Cardiac septum (tissue), 1 donor: ENCODE measurements around the gene KCNK7. TPM values are rescaled to one million over a fixed set of nuclear protein-coding genes. Genes with fewer than 3 reads are reported as not detected.
A peak's percentile ranks its signal among the peaks of the same experiment; 100 is the strongest.

Experiments used
- DNase-seq: peaks from one replicate; pipeline ENCODE4 v3.0.0-alpha.2; 2020; ENCODE audit warnings: low spot score
- intact Hi-C: fragments of 100-400 bp; cut with DNase I; formaldehyde crosslinking; loops from one replicate; pipeline ENCODE4 v1.14.0; 2022
- total RNA-seq: library from RNA; stranded (reverse); fragmentation: NEBNext Ultra II Directional; extraction: Animal tissue kit (Norgen Biotek cat#: 25700); gene quantifications from one replicate; pipeline ENCODE4 v1.2.1, GENCODE V29; 2021
- donor health status: DM: no; HTN: no; CAD: no.

KCNK7 gene
- total RNA-seq, 1 donor from 2014 or later, result 1.5 TPM

DNA sequence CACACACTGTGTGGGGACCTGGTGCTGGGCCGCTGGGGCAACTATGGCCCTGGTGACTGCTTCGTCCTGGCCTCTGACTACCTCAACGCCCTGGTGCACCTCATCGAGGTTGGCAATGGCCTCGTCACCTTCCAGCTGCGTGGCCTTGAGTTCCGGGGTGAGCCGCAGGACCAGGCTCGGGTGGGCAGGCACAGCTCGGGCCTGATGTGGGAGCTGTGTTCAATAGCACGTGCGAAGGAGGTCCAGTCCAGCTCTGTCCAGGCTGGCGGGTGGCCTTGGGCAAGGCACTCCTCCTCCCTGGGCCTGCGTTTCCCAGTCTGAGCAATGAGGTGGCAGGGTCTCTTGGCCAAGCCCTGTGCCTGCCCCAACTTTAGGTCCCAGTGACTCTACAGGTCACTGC, 34.0 kb upstream of the KCNK7 start:
- intact Hi-C loops, result no loop called here
- no peak for DNase-seq

DNA sequence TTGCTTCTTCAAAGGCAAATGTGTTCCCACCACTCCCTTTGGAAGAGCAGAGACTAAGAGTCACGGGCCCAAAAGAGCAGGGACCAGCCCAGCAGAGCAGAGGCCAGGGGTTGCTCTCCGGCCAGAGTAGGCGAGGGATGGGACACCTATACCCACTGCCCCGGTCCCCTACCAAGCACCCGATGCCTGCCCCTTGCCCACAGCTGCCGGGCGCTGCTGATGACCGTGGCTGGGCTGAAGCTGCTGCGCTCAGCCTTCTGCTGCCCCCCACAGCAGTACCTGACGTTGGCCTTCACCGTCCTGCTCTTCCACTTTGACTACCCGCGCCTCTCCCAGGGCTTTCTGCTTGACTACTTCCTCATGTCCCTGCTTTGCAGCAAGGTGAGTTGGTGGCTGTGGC, 31.6 kb upstream of the KCNK7 start:
- no peak for DNase-seq
- intact Hi-C loops, result no loop called here

DNA sequence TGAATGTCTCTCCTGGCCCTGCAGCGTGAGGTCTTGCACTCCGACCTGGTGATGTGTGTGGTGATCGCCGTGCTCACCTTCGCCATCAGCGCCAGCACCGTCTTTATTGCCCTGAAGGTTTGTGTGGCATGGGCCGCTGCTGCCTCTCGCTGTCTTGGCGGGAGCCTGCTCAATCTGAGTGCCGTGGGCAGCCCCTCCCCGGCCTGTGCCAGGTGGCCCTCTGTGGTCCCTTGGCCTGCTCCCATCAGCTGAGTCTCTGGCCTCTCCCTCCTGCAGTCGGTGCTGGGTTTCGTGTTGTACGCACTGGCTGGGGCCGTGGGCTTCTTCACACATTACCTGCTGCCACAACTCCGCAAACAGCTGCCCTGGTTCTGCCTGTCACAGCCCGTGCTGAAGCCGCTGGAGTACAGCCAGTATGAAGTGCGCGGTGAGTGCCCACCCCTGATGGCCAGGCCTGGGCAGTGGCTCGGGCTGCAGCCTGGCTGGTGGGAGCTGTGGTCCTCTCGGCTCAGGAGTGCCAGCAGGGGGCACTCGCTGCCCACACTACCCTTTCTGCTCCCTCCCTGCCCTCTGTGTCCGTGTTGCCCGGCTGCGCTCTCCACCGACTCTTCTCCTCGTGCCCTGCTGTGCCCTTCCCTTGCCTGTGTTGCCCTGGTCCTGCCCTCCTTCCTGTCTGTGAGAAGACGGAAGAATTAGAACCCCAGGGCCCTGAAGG, 30.2 kb upstream of the KCNK7 start:
- DNase-seq, result no peak
- intact Hi-C loops, result no loop called here

DNA sequence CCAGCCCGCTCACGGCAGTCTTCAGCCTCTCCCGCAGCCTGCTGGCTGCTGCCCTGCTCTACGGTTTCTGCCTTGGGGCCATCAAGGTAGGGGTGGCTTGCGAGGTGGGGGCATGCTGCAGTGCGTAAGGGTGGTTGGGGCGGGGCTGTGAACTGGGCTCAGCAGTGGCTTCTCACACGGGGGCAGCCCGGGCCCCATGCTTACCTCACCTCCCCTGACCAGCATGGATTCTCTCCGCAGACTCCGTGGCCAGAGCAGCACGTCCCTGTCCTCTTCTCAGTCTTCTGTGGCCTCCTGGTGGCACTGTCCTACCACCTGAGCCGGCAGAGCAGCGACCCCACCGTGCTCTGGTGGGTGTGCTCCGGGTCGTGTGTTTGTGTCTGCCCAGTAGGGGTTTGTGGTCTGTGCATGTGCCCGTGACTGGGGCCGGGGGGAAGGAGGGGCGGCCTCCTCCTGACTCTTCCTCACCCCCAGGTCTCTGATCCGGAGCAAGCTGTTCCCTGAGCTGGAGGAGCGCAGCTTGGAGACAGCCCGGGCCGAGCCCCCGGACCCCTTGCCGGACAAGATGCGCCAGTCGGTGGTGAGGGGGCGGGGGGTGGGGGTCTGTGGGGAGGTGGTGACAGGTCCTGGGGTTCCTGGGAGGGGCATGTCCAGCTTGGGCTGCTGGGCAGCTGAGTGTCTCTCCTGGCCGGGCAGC, 29.5 kb upstream of the KCNK7 start:
- no peak for DNase-seq
- intact Hi-C loops, result loop anchor here (5.0 kb wide), 1 partner anchor 192 kb away; no protein-coding TSS in a partner anchor

DNA sequence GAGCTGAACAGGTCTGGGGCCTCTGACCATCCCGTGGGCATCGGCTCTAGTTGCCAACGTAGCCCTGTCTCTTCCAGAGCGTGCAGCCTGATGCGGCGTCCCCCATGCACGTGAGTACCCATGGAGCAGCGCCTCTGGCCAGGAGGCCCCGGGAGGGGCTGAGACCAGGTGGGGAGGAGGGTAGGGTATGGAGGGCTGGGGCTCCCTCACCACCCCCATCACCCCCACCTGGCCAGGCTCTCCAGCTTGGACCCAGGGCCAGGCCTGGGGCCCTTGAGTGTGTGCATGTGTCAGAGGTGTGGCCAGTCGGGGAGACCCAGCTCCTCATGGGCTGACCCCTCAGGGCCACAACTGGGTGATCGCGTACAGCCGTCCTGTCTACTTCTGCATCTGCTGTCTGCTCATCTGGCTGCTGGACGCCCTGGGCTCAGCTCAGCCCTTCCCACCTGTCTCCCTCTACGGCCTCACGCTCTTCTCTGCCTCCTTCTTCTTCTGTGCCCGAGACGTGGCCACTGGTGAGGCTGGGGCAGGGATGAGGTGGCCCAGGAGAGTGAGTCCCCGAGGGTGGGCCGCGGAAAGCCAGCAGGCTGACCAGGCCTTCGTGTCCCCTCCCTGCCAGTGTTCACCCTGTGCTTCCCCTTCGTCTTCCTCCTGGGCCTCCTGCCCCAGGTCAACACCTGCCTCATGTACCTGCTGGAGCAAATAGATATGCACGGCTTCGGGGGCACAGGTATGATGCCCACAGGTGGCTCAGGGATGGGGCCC, 28.4 kb upstream of the KCNK7 start:
- intact Hi-C loops, result loop anchor here (5.0 kb wide), 1 partner anchor 193 kb away; no protein-coding TSS in a partner anchor
- DNase-seq, result no peak

DNA sequence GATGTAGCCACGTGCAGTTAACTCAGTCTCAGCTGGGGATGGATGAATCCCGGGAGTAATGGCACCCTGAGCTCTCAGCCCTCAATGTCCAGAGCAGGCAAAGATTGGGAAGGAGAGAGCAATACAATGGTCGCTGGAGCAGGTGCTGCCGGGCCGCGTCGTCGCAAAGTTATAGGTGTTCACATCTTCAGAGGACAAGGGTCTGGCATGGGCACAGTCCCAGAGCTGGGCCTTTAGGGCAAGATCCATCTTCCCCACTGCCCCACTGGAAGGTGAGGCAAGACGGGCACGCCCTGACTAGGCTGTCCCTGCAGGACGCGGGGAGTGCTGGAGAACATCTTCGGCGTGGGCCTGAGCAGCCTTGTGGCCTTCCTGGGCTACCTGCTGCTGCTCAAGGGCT, 27.6 kb upstream of the KCNK7 start:
- intact Hi-C loops, result loop anchor here (5.0 kb wide), 1 partner anchor 194 kb away; no protein-coding TSS in a partner anchor
- DNase-seq, result no peak

DNA sequence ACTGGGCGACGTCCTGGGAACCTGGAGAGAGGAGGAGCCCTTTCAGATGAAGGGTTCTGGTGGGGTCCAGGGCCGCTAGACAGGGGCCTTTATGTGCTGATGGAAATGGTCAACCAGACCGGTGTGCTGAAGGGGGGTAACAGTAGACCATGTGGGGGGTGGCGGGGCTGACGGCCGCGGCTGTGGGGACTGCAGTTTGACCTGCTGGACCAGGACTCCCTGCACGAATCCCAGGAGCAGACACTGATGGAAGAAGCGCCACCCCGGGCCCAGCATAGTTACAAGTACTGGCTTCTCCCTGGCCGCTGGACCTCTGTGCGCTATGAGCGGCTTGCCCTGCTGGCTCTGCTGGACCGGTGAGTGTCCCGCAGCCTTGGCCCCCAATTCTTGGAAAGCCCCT, 26.4 kb upstream of the KCNK7 start:
- no peak for DNase-seq
- intact Hi-C loops, result loop anchor here (5.0 kb wide), 1 partner anchor 195 kb away; no protein-coding TSS in a partner anchor

DNA sequence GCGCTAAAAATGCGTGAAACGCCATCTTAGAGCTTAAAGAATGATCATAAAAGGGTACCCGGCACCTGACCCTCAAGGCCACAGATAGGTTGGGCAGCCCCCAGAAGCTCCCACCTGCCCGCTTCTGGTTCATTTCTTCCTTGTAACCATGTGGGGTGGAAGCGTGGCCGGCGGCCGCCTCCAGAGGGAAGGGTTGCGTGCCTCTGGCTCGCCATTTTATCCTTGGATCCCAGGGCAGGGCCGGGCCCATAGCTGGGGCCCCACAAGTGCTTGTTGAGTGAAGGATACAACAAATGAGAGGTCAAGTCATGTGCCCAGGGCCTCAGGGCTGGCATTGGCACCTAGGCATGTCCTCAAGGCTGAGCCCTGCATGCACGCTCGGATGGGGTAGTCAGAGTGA, 25.9 kb upstream of the KCNK7 start:
- DNase-seq, result no peak
- intact Hi-C loops, result loop anchor here (5.0 kb wide), 1 partner anchor 196 kb away; no protein-coding TSS in a partner anchor

DNA sequence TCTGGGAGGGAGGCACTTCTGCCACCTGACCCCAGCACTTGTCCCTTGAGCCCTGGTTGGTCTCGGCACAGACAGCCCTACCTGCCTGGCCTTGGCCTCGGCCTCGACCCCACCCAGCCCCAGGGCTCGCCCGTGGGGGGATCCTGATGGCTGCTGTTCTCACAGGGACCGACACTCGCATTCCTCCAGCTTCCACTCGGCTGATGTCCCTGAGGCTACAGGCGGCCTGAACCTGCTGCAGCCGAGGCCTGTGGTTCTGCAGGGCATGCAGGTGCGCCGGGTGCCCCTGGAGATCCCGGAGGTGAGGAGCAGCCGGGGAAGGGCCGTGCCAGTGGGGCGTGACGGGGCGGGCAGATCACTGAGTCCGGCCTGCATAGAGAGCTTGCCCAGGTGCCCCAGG, 25.1 kb upstream of the KCNK7 start:
- no peak for DNase-seq
- intact Hi-C loops, result loop anchor here (5.0 kb wide), 1 partner anchor 197 kb away; no protein-coding TSS in a partner anchor

DNA sequence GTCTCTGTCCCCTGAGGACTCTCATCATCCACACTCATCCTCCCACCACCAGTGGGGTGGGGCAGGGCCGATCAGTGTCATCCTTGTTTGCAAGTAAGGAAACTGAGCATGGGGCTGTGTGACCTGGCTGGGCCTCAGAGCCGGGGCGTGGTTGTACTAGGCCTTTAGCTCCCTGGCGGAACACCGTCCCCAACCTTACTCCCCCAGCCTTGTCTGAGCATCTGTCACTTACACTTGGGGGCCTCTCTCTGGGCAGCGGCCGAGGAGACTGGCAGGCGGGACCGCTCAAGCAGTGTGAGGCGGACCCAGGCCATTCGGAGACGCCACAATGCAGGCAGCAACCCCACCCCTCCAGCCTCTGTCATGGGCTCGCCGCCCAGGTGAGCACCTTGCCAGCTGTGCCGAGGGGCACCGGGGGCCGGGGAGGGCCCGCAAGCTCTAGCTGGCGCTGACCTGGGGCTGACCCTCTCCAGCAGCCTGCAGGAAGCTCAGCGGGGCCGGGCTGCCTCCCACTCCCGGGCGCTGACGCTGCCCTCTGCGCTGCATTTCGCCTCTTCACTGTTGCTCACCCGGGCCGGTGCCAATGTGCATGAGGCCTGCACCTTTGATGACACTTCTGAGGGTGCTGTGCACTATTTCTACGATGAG, 23.8 kb upstream of the KCNK7 start:
- no peak for DNase-seq
- intact Hi-C loops, result no loop called here

DNA sequence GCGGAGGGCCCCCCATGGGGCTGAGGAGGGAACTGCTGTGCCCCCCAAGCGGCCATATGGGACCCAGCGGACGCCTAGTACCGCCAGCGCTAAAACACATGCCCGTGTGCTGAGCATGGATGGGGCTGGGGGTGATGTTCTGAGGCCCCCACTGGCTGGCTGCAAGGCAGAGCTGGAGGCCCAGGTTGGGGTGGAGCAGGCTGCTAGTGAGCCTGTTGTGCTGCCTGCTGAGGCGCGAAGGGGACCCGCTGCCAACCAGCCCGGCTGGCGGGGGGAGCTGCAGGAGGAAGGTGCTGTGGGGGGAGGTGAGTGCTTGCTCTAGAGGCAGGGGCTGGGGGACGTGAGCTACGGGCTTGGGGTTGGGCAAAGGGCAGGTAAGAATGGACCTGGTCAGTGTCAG, 23.2 kb upstream of the KCNK7 start:
- DNase-seq, result no peak
- intact Hi-C loops, result no loop called here

DNA sequence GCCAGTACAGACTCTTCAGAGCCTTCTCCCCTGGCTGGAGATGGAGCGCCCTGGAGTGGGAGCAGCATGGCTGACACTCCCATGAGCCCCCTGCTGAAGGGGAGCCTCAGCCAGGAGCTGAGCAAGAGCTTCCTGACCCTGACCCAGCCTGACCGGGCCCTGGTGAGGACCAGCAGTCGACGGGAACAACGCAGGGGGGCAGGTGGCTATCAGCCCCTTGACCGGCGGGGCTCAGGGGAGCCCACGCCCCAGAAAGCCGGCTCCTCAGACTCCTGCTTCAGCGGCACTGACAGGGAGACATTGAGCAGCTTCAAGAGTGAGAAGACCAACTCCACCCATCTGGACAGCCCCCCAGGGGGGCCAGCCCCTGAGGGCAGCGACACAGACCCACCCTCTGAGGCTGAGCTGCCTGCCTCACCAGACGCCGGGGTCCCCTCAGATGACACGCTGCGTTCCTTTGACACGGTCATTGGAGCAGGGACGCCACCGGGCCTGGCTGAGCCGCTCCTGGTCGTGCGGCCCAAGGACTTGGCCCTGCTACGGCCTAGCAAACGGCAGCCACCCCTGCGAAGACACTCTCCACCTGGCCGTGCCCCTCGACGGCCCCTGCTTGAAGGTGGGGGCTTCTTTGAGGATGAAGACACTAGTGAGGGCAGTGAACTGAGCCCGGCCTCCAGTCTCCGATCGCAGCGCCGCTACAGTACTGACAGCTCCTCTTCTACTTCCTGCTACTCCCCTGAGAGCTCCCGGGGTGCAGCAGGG, 22.6 kb upstream of the KCNK7 start:
- no peak for DNase-seq

DNA sequence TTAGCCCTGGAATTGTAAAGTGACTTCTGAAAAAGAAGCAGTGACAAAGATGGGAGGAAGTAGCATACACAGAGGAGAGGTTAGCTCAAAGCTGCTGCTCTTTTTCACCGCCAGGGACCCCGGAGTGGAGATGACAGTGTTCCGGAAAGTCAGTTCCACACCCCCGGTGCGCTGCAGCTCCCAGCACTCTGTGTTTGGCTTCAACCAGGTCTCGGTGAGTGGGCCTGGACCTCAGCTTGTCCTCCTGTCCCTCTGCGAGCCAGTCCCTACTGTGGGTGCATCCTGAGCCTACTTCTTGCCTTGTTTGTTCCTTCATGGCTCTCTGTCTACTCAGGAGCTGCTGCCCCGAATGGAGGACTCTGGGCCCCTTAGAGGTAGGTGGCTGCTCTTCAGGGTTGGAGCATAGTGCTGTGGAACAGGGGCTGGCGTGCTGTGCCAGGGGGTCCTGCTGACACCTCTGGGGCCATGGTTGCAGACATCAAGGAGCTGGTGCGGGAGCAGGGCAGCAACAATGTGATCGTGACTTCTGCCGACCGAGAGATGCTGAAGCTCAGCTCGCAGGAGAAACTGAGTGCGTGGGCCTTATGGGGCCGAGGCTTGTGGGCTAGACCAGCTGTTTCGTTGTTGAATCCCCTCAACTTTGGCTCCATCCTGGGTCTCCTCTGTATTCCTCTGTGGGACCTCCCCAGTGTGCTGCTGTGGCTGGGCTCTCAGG, 21.7 kb upstream of the KCNK7 start:
- no peak for DNase-seq
- intact Hi-C loops, result no loop called here

More for the DNA sequence above, 22.6 kb upstream of the KCNK7 start:
- intact Hi-C loops, result no loop called here

DNA sequence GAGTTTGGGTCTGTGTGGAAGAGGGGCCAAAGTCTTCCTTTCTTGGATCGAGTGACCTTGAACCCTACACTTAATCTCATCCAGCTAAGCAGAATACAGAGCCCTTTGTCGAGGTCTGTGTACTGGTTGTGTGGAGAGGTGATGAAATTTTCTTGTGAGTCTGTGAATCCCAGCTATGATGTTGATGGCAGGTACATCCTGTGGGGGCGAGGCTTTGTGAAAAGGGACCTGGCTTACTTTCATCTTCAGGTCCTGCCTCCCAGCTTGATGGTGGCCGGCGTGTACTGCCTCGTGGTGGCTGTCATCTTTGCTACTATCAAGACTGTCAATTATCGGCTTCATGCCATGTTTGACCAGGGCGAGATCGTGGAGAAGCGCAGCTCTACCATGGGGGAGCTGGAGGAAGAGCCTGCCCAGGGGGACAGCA, 21.0 kb upstream of the KCNK7 start:
- no peak for DNase-seq
- intact Hi-C loops, result no loop called here

DNA sequence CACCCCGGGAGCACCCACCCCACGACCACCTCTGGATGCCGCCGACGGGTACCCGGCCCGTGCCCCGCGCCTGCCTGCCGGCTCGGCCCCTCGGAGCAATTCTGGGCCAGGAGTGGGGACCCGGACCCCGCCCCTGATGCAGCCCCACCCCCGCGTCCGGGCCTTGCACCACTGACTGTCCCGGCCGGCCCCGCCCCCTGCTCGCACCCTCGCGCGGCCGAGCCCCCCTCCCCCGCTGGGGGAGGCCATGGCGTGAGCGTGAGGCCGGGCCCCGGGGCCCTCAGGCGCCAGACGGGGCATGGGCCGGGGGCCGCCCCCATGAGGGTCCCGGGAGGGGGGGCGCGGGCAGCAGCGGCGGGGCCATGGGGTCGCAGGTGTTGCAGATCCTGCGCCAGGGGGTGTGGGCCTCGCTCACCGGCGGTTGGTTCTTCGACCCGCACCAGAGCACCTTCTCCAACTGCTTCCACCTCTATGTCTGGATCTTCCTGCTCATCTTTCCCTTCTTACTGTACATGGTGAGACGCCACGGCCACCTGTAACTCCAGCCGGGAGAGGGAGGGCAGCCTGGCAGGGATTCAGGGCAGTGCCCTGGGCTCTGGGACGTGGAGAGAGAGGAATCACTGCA, 20.5 kb upstream of the KCNK7 start:
- intact Hi-C loops, result loop anchor here (1.0 to 2.0 kb wide), 2 partner anchors 41 to 47 kb away; partner anchors contain the start of gene RELA

DNA sequence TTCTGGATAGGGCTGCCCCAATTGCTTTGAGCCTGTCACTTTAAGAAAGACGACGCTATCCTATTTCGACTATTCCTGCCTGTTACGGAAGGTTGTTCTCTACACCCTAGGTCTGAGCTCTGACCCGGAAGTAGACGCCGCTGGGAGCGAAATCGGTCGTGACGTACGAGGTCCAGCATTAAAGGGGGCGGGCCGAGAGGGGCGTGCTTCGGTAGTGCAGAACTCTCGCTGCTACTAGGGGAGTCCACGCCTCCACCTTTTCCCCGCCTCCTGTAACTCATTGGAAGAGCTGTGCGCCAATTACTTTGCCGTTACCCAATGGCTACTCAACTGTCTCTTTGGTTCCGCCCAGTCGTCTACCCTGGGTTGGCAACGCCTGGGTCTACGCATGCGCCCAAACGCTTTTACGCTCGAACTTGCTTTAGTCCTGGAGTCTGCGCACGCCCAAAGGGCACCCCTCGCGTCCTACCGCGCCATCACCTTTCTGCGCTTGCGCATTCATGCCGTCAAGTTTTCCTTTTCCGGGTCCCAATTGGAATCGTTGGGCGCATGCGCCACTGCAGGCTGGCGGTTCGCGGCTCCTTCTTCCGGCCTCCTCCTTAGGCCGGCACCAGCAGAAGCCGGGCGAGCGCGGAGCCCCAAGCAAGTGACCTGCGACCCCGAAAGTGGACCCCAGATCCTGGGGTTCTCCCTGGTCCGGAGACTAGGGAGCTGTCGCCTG, 19.8 kb upstream of the KCNK7 start, which contains the start of gene PCNX3:
Gene PCNX3 (plus strand): TSS at position 548 of the 721 bp plus-strand sequence. CDS start 536 bp downstream, outside the sequence.
- peak; percentile 100 for DNase-seq
- intact Hi-C loops, result loop anchor here (1.0 to 2.0 kb wide), 2 partner anchors 40 to 47 kb away; partner anchors contain the start of gene RELA

More for the DNA sequence above, 20.5 kb upstream of the KCNK7 start:
- DNase-seq, result no peak
